Suprapubic skin (tissue), 4 donors: ENCODE results near the gene RPE. TPM values are rescaled to one million over a fixed set of nuclear protein-coding genes. Genes with fewer than 3 reads are reported as not detected.

Experiments
- DNase-seq, 2 donors: peaks; one replicate each; pipeline ENCODE4 v3.0.0-alpha.2; 2019; ENCODE audit warnings: low spot score in 2 of 2
- H3K27ac ChIP-seq: fragments of 200-600 bp; sonication (generic); one replicate; pipeline ENCODE4 v1.5.1; 2019
- H3K27me3 ChIP-seq: fragments of 200-600 bp; sonication (generic); one replicate; pipeline ENCODE4 v1.5.1; 2019
- H3K36me3 ChIP-seq: fragments of 200-600 bp; sonication (generic); one replicate; pipeline ENCODE4 v1.5.1; 2019
- H3K4me1 ChIP-seq: fragments of 200-600 bp; sonication (generic); one replicate; pipeline ENCODE4 v1.5.1; 2019
- H3K4me3 ChIP-seq: fragments of 200-600 bp; sonication (generic); one replicate; pipeline ENCODE4 v1.5.1; 2019; ENCODE audit warnings: mild to moderate bottlenecking
- H3K9me3 ChIP-seq: fragments of 200-600 bp; sonication (generic); one replicate; pipeline ENCODE4 v1.5.1; 2019
- EP300 ChIP-seq: sonication (generic); formaldehyde crosslinking; IDR thresholded peaks from one replicate; pipeline ENCODE4 v1.6.1; 2017; ENCODE audit warnings: antibody characterized with exemption
- POLR2A ChIP-seq, 2 donors: fragments of 450-650 bp; IDR thresholded peaks; one replicate each; pipeline ENCODE4 v1.6.1; 2017; ENCODE audit warnings: antibody characterized with exemption in 2 of 2, mild to moderate bottlenecking in 2 of 2, moderate library complexity in 2 of 2
- POLR2AphosphoS5 ChIP-seq, 3 donors: sonication (generic); formaldehyde crosslinking; IDR thresholded peaks; one replicate each; pipeline ENCODE4 v1.6.1; 2017; ENCODE audit warnings: antibody characterized with exemption in 3 of 3
- WGBS: methylation state at CpG from one replicate; pipeline ENCODE4 v1.1.5; 2018; 5-methylcytosine and 5-hydroxymethylcytosine counted together
- total RNA-seq, 4 donors: library from RNA; depleted of rRNA; stranded (reverse); fragments of >200 nt; gene quantifications; one replicate each; pipeline ENCODE4 v1.1.0, GENCODE V29; 2016
- TF ChIP-seq, protein P1 (sequence below), 2 donors: fragments of 200-600 bp in 1 of 2; fragments of 450-650 bp in 1 of 2; sonication (generic) in 1 of 2; IDR thresholded peaks; one replicate each; pipeline ENCODE4 v1.5.1; 2016 to 2019; ENCODE audit warnings: antibody characterized with exemption in 2 of 2, mild to moderate bottlenecking in 1 of 2, moderate library complexity in 1 of 2

RPE gene
- total RNA-seq, 4 donors from 2014 or later, result 33.6 to 74.0 (median 46.6) TPM

DNA sequence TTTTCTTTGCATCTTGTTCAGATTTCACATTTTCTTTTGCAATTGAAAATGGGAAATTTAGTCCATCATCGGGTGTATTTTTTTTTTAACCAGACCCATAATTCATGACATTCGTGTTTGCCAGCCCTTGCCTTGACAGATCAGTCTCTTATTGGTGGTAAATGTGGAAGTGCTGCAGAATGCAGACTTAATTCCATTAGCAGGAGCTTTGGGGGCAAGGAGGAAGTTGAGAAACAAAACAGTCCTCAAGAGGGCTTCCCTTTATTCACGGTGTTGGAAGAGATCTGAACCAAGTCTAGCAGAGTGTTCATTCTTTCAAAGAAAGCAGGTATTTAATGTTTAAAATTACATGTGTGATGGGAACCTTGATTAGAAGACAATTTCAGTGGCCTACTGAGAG, 16.6 kb upstream of the RPE start:
- Histone ChIP-seq H3K27ac (no peak overlapping the region), H3K4me1 (no peaks in the 10 kb centered on the region), H3K27me3 (no peaks in the 10 kb centered on the region), H3K4me3 (no peak overlapping the region), H3K9me3 (no peaks in the 10 kb centered on the region), H3K36me3 (no peaks in the 10 kb centered on the region)
- TF ChIP-seq POLR2AphosphoS5 (IDR thresholded peaks at IDR 0.05) (no peak), POLR2A (IDR thresholded peaks at IDR 0.05) (no peak), EP300 (no peak)
- TF ChIP-seq, protein P1, sequence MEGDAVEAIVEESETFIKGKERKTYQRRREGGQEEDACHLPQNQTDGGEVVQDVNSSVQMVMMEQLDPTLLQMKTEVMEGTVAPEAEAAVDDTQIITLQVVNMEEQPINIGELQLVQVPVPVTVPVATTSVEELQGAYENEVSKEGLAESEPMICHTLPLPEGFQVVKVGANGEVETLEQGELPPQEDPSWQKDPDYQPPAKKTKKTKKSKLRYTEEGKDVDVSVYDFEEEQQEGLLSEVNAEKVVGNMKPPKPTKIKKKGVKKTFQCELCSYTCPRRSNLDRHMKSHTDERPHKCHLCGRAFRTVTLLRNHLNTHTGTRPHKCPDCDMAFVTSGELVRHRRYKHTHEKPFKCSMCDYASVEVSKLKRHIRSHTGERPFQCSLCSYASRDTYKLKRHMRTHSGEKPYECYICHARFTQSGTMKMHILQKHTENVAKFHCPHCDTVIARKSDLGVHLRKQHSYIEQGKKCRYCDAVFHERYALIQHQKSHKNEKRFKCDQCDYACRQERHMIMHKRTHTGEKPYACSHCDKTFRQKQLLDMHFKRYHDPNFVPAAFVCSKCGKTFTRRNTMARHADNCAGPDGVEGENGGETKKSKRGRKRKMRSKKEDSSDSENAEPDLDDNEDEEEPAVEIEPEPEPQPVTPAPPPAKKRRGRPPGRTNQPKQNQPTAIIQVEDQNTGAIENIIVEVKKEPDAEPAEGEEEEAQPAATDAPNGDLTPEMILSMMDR (IDR thresholded peaks at IDR 0.05), result no peak
- no peak for DNase-seq
- 77% methylated on average over 3 of the region's 3 CpGs for WGBS

DNA sequence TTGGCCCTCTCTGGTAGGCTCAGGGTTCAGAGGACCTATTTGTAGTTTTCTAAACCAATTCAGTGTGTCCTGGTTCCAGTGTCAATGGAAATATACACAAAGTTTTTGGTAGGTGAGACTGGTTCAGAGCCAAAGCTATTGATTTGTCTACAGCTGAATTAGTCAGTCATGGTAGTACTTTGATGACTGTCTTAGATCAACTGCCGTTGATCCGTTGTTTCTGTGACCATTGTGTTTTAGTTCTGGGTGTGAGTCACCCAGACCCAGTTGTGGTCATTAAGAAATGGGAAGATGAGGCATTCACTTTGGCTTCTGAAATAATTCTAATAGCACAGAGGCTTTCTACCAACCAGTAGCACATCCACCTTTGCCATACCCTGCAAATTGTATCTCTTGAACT, 16.0 kb upstream of the RPE start:
- no peak for DNase-seq
- no peak overlapping the region for H3K4me3 ChIP-seq
- H3K36me3 ChIP-seq, result no peaks in the 10 kb centered on the region
- H3K9me3 ChIP-seq, result no peaks in the 10 kb centered on the region
- TF ChIP-seq EP300 (no peak), POLR2A (IDR thresholded peaks at IDR 0.05) (no peak), POLR2AphosphoS5 (IDR thresholded peaks at IDR 0.05) (no peak)
- TF ChIP-seq, protein P1 (IDR thresholded peaks at IDR 0.05), result no peak
- no peaks in the 10 kb centered on the region for H3K4me1 ChIP-seq
- 92% methylated on average over 2 of the region's 2 CpGs for WGBS
- H3K27me3 ChIP-seq, result no peaks in the 10 kb centered on the region
- H3K27ac ChIP-seq, result no peak overlapping the region

DNA sequence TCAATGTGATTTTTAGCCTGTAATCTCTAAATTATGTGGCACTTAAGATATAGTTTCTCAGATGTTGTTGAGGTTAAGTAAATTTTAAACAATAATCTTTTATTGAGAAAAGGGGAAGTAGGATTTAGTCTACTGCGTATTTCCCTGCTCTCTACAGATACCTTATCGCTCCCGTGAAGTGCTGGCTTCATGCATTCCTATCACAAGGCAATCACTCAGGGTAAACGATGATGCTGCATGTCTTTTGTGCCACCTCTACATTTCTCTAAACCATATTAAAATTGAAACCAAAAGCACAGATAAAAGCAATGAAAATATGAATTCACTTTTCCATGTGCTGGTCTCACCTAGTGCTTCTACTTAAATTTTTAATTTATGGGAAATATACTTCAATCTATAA, 14.4 kb upstream of the RPE start:
- 84% methylated on average over 4 of the region's 4 CpGs for WGBS
- Histone ChIP-seq H3K4me1 (no peaks in the 10 kb centered on the region), H3K27ac (no peak overlapping the region), H3K36me3 (no peaks in the 10 kb centered on the region), H3K9me3 (no peaks in the 10 kb centered on the region), H3K27me3 (no peaks in the 10 kb centered on the region), H3K4me3 (no peak overlapping the region)
- DNase-seq, result no peak
- TF ChIP-seq, protein P1 (IDR thresholded peaks at IDR 0.05), result no peak
- TF ChIP-seq POLR2AphosphoS5 (IDR thresholded peaks at IDR 0.05), result no peak
- no peak for TF ChIP-seq POLR2A (IDR thresholded peaks at IDR 0.05)
- TF ChIP-seq EP300, result no peak

DNA sequence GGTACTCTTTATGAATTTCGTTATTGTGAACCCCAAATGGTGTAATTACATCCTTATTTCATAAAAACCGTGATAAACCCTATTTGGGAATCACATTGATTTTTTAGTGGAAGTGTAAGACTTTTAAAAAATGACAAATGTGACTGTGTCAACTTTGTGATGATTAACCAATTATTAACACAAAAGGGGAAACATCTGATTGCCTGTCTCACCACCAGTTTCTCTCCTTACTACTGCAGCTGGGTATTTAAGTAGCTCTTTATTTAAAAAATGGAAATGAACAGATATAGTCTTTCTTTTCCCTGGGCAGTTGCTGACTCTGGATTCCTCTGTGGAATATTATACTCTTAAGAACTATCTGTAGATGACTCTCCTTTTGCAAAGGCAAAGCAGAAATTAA, 11.6 kb upstream of the RPE start:
- Histone ChIP-seq H3K27me3 (no peaks in the 10 kb centered on the region), H3K36me3 (no peaks in the 10 kb centered on the region), H3K4me1 (no peaks in the 10 kb centered on the region), H3K27ac (no peak overlapping the region), H3K4me3 (no peak overlapping the region), H3K9me3 (no peaks in the 10 kb centered on the region)
- no peak for DNase-seq
- TF ChIP-seq POLR2AphosphoS5 (IDR thresholded peaks at IDR 0.05) (no peak), POLR2A (IDR thresholded peaks at IDR 0.05) (no peak), EP300 (no peak)
- TF ChIP-seq, protein P1 (IDR thresholded peaks at IDR 0.05), result no peak
- 80% methylated on average over 2 of the region's 2 CpGs for WGBS

DNA sequence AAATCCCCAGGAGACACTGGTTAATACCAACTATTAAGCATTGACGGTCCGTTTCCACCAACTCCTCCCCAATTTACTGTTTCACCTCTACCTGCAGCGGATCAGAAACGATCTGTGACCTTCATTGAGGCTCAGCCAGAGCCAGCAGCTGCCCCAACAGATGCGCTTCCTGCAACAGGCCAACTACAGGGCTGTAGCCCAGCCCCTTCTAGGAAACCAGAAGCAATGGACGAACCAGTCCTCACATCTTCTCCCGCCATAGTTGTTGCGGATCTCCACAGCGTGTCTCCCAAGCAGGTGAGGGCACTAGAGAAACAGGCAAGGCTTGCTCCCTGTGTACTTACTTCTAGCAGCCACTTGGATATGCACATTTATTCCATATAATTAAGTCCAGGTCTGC, 8.5 kb upstream of the RPE start:
- no peak overlapping the region for H3K27ac ChIP-seq
- 90% methylated on average over 9 of the region's 9 CpGs for WGBS
- H3K9me3 ChIP-seq, result no peaks in the 10 kb centered on the region
- no peak overlapping the region for H3K4me3 ChIP-seq
- no peaks in the 10 kb centered on the region for H3K4me1 ChIP-seq
- H3K27me3 ChIP-seq, result no peaks in the 10 kb centered on the region
- no peaks in the 10 kb centered on the region for H3K36me3 ChIP-seq
- DNase-seq, result no peak
- no peak for TF ChIP-seq POLR2A (IDR thresholded peaks at IDR 0.05)
- TF ChIP-seq, protein P1 (IDR thresholded peaks at IDR 0.05), result no peak
- TF ChIP-seq POLR2AphosphoS5 (IDR thresholded peaks at IDR 0.05), result no peak
- TF ChIP-seq EP300, result no peak
